Activated CD4-positive, alpha-beta T cell treated with anti-CD3 and anti-CD28 coated beads for 4 hours (primary cell): ENCODE data around the gene GARRE1.
"Not testable (repeated sequence)": the region's sequence is repeated elsewhere in the genome, so short reads cannot be mapped to it uniquely, and the experiment has no call there.

Source experiments
- DNase-seq, 2 donors: peaks; one replicate each; pipeline ENCODE4 v3.0.0-alpha.2; 2020

GARRE1 gene

GRCh38 chr19:34260771-34261173 is 6.4 kb downstream of the GARRE1 start:
- DNase-seq: no peak

GRCh38 chr19:34261334-34262109 is 7.2 kb downstream of the GARRE1 start:
- no peak for DNase-seq

DNA sequence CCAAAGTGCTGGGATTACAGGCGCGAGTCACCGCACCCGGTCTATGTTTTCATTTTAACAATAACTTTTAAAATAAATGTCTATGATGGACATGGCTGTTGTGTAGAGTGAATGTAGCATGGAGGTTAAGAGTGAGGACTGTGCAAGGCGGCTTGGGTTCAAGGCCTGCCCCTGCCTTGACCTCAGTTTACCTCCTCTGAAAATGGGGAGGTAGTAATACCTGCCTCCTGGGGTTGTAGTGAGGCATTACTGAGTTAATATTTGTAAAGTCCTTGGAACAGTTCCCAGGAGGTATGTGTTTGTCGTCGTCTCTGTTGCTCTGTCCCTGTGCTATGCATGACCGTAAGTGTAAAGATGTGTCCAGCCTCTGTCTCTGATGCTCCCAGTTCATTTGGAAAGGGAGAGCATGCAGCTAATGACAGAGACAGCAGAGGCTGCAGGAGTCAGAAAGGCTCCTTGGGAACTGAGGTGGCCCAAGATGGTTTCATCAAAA is 9.4 kb downstream of the GARRE1 start:
- DNase-seq: no peak

- no peak for DNase-seq
Measured at GRCh38 chr19:34265221-34265650, 10.9 kb downstream of the GARRE1 start.

GRCh38 chr19:34269081-34269480 is 14.7 kb downstream of the GARRE1 start:
- DNase-seq: no peak

GRCh38 chr19:34269489-34269888 is 15.1 kb downstream of the GARRE1 start:
- no peak for DNase-seq

- DNase-seq: peak; percentile 68 to 70
Measured at GRCh38 chr19:34269968-34270621, 15.7 kb downstream of the GARRE1 start.

GRCh38 chr19:34273121-34273520 is 18.8 kb downstream of the GARRE1 start:
- DNase-seq: no peak

DNA sequence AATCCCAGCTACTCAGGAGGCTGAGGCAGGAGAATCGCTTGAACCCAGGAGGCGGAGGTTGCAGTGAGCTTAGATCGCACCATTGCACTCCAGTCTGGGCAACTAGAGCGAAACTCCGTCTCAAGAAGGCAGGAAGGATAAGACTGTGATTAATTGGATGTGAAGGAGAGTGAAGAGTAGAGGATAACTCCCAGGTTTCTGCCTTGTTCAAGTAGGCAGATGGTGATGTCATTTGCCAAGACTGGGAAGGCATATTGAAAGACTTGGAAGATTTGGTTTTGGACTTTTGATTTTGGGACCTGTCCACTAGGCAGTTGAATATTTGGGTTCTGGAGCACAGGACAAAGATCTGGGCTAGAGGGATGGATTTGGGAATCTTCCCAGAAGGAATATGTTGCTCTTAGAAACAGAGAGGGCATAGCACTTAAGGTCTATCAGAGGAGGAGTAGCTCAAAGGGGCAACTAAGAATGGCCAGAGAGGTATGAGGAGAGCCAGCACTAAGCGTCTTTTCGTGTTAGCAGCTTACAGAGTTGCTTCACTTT is 20.0 kb downstream of the GARRE1 start:
- DNase-seq: no peak

DNA sequence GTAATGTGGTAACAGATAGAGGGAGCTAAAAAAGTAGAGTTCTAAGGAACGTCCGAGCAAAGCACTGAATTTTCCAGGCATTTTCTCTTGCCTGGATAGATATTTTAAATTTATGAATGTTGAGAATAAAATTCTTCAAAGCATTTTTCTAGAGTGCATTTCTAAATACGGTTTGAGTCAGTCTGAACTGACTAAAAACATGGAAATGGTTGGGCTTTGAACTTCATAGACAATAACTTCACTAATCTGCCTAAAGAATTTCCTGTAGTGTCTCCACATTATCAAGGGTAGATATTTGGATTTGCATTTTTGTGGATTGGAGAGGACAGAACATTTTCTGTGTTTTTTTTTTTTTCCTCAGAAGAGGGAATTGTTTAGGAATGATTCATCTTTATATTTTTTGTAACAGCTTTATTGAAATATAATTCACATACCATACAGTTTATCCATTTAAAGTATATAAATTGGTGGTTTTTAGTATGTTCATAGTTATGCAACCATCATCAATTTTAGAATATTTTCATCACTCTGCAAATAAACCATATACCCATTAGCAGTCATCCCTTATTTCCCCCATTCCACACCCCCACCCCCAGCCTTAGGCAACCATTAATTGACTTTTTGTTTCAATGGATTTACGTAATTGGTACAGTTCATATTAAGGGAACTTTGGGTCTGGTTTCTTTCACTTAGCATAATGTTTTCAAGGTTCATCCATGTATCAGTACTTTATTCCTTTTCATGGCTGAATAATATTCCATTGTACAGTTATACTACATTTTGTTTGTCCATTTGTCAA is 20.7 kb downstream of the GARRE1 start:
- DNase-seq: no peak

DNA sequence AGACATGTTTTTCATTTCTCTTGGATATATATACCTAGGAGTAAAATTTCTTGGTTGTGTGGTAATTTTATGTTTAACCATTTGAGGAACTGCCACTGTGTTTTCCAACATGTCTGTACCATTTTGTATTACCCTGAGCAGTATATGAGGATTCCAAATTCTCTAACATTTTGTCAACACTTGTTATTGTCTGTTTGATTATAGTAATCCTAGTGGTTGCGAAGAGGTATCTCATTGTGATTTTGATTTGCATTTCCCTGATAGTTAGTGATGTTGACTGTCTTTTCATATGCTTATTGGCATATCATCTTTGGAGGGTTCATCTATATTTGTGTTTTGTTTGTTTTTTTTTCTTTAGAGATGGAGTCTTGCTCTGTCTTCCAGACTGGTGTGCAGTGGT is 21.4 kb downstream of the GARRE1 start:
- DNase-seq: no peak

GRCh38 chr19:34276614-34277013 is 22.3 kb downstream of the GARRE1 start:
- no peak for DNase-seq

GRCh38 chr19:34277244-34277643 is 22.9 kb downstream of the GARRE1 start:
- DNase-seq: no peak

GRCh38 chr19:34278783-34279182 is 24.4 kb downstream of the GARRE1 start:
- DNase-seq: no peak

- not testable (repeated sequence) for DNase-seq
Measured at GRCh38 chr19:34281444-34281843, 27.1 kb downstream of the GARRE1 start.

DNA sequence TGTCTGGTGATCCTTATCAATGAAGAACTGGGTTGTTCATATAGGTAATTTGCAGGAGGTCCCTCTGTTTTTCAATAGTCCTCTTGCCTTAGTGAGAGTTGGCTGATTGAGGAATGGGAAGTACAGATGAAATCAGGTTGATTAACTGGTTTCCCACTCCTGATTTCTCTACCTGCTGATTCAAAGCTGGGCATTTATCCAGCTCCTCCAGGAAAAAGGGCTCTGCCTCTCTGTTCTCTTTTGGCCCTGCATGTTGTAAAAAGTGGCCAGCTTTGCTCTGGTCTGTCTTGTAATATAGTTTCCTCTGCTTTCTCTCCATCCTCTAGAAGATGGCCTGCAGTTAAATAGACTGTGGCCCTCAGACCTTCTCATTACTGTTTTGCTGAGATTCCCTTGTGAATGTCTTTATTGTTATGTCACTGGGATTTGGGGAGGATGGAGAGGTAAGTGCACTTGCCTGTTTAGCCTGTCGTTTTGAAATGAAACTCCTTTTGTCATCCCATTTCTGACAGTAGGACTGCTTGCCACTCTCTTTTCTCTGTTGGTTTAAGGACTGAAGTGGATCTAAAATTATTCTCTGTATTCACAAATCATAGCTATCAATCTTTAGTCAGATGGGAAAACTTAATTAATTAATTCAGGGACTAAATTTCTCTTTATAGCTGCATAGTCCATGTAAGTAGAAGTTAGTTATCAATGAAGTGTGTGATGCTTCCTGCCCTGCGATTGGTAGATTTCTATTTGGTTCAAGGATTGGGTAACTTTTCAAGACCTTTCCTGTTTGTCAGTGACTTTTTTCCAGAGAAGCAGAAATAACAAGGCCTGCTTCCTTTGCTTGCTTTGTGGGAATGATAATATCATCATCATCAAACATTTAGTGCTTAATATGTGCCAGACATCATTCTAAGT is 28.5 kb downstream of the GARRE1 start:
- no peak for DNase-seq

GRCh38 chr19:34284505-34284904 is 30.2 kb downstream of the GARRE1 start:
- no peak for DNase-seq

DNA sequence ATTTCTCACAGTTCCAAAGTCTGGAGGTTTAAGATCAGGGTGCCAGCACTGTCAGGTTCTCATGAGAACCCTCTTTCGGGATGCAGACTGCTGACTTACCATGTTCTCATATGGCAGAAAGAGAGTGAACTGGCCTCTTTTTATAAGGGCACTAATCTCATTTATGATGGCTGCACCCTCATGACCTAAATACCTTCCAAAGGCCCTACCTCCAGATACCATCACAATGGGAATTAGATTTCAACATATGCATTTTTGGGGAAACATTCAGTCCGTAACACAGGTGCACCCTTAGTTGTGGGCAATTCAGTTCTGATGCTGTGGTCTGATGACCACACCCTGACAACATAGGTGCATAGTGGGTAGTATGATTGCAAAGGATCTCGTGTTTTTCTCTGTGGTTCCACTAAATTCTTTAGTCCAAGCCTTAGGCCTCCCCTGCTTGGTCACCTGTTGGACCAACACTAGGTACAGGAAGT is 33.3 kb downstream of the GARRE1 start:
- DNase-seq: no peak

DNA sequence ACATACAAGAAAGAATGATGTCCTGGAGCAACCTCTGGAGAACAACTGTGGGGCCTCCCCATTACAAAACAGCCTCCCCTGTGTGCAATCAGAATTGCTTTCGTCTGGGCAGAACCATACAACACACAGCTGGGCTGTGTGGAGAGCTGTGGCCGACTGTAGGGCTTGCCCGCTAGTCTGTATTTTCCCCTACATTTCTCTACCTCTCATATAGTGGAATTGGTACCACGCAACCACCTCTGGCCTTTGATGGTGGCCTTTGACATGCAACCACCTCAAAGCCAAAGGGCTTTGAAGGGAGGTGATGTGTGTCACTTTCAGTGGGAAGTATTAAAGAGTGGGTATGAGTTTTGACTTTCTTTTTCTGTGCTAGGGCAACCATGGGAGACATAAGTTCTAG is 34.0 kb downstream of the GARRE1 start:
- DNase-seq: no peak

DNA sequence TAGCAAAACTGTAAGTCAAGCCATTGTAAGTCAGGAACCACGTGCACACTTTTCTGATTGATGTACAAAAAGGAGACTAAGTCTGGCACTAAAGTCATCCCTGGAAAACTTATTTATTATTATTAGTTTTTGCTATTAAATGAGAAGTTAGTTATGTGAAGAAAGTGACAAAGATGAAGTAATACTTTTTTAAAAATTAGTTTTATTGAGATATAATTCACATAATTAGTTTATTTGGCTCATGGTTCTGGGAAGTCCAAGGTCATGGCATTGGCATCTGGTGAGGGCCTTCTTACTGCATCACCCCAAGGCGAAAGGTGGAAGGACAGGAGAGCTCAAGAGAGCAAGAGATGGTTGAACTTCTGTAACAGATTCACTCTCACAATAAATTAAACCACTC is 36.9 kb downstream of the GARRE1 start:
- no peak for DNase-seq

GRCh38 chr19:34295103-34295502 is 40.7 kb downstream of the GARRE1 start:
- no peak for DNase-seq
